Transverse colon (tissue), 4 donors: Measurements from ENCODE around the gene DIAPH3. TPM values are rescaled to one million over a fixed set of nuclear protein-coding genes. Genes with fewer than 3 reads are reported as not detected.

Experiments used
- DNase-seq: peaks from one replicate; pipeline ENCODE4 v3.0.0-alpha.2; 2019
- H3K27ac ChIP-seq, 4 donors: fragments of 200-600 bp; sonication (generic); 2 replicates each; pipeline ENCODE4 v1.5.1; 2016 to 2018; ENCODE audit warnings: inconsistent platforms in 4 of 4
- H3K27me3 ChIP-seq: fragments of 200-600 bp; sonication (generic); 2 replicates; pipeline ENCODE4 v1.5.1; 2017; ENCODE audit warnings: inconsistent platforms
- H3K36me3 ChIP-seq, 4 donors: fragments of 200-600 bp; sonication (generic); 2 replicates each; pipeline ENCODE4 v1.5.1; 2017 to 2019; ENCODE audit warnings: inconsistent platforms in 4 of 4
- H3K4me1 ChIP-seq, 4 donors: fragments of 200-600 bp; sonication (generic); 2 replicates each; pipeline ENCODE4 v1.5.1; 2017 to 2020; ENCODE audit warnings: inconsistent platforms in 4 of 4
- H3K4me3 ChIP-seq, 4 donors: fragments of 200-600 bp; sonication (generic); 1 replicate in 1 of 4; 2 replicates in 3 of 4; pipeline versions ENCODE4 v1.5.1 to v1.6.1; 2017 to 2019; ENCODE audit warnings: inconsistent platforms in 4 of 4
- H3K9me3 ChIP-seq, 2 donors: fragments of 200-600 bp; sonication (generic); 2 replicates each; pipeline ENCODE4 v1.5.1; 2017 to 2019; ENCODE audit warnings: inconsistent platforms in 2 of 2
- CTCF ChIP-seq, 5 experiments: fragments of 200-600 bp in 3 of 5; fragments of 450-650 bp in 2 of 5; sonication (generic) in 3 of 5; IDR thresholded peaks; 1 replicate in 2 of 5; 2 replicates in 3 of 5; pipeline ENCODE4 v1.5.1; 2016 to 2017; ENCODE audit warnings: antibody characterized with exemption in 5 of 5, inconsistent platforms in 3 of 5, mild to moderate bottlenecking in 2 of 5, moderate library complexity in 1 of 5
- EP300 ChIP-seq: sonication (generic); formaldehyde crosslinking; IDR thresholded peaks from one replicate; pipeline ENCODE4 v1.6.1; 2017; ENCODE audit warnings: antibody characterized with exemption, low read depth
- POLR2A ChIP-seq: fragments of 450-650 bp; IDR thresholded peaks from one replicate; pipeline ENCODE4 v1.6.1; 2016; ENCODE audit warnings: antibody characterized with exemption, mild to moderate bottlenecking, moderate library complexity
- POLR2AphosphoS5 ChIP-seq, 3 donors: sonication (generic); formaldehyde crosslinking; IDR thresholded peaks; one replicate each; pipeline ENCODE4 v1.6.1; 2016; ENCODE audit warnings: antibody characterized with exemption in 3 of 3
- WGBS, 2 donors: methylation state at CpG; one replicate each; pipeline ENCODE4 v1.1.5; 2018; ENCODE audit warnings: low coverage in 1 of 2; 5-methylcytosine and 5-hydroxymethylcytosine counted together
- in situ Hi-C, 4 donors: fragments of 200-750 bp; cut with MboI; loops; one replicate each; pipeline versions ENCODE4 v1.15.0 to v1.15.1; 2017; ENCODE audit warnings: low sequenced_read_pairs in 3 of 4, low pct_ligation_motif_present in 1 of 4, low pct_unique_long_range_greater_than_20kb in 1 of 4
- intact Hi-C: fragments of 100-400 bp; cut with DNase I; formaldehyde crosslinking; loops from one replicate; pipeline ENCODE4 v1.15.1; 2023; ENCODE audit warnings: low total_unique reads
- total RNA-seq, 4 donors: library from RNA; depleted of rRNA; stranded (reverse); fragments of >200 nt; gene quantifications; one replicate each; pipeline ENCODE4 v1.1.0, GENCODE V29; 2016

DIAPH3 gene
- total RNA-seq, 4 donors from 2014 or later, result 0.95 to 1.6 (median 1.2) TPM

- intact Hi-C loops (no loop called here), in situ Hi-C loops (no loop called here)
- Histone ChIP-seq H3K4me3 (no peak overlapping the region), H3K36me3 (no peaks in the 10 kb centered on the region), H3K27me3 (no peaks in the 10 kb centered on the region), H3K27ac (no peak overlapping the region), H3K9me3 (no peaks in the 10 kb centered on the region), H3K4me1 (no peaks in the 10 kb centered on the region)
- no peak for DNase-seq
- WGBS, 2 donors, result 65 to 68% methylated on average over 4 to 7 of the region's 7 CpGs
- TF ChIP-seq CTCF (IDR thresholded peaks at IDR 0.05) (no peak), POLR2AphosphoS5 (IDR thresholded peaks at IDR 0.05) (no peak), EP300 (no peak), POLR2A (no peak)
Observed at GRCh38 chr13:59750860-59751259, 412.9 kb downstream of the DIAPH3 start.

- no peak overlapping the region for H3K27ac ChIP-seq
- H3K27me3 ChIP-seq, result no peaks in the 10 kb centered on the region
- TF ChIP-seq EP300 (no peak), POLR2AphosphoS5 (IDR thresholded peaks at IDR 0.05) (no peak), POLR2A (no peak), CTCF (IDR thresholded peaks at IDR 0.05) (no peak)
- DNase-seq, result no peak
- intact Hi-C loops (no loop called here), in situ Hi-C loops (no loop called here)
- H3K4me1 ChIP-seq, result no peaks in the 10 kb centered on the region
- 84 to 100% methylated on average over 2 to 5 of the region's 5 CpGs for WGBS, 2 donors
- no peaks in the 10 kb centered on the region for H3K9me3 ChIP-seq
- H3K4me3 ChIP-seq, result no peak overlapping the region
- H3K36me3 ChIP-seq, result no peaks in the 10 kb centered on the region
Observed at GRCh38 chr13:59748046-59748445, 415.7 kb downstream of the DIAPH3 start.

DNA sequence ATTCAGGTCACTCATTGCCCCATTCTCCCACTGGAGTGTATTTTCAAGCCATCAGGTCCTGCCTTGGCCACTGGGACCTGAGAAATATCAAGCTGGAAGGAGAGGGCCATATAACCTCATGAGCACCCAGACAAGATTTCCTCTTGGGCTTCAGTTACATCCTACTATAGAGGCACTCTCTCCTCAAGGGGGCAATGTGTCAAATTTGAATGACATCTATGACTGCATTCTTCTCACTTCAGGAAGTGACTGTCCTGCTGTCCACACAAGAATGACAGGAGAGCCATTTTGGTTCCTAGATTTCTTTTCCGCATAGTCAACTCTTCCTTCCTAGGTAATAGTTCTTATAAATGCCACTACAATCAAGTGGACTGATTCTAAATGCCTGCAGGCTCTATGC, 416.2 kb downstream of the DIAPH3 start:
- H3K27ac ChIP-seq, result no peak overlapping the region
- no peaks in the 10 kb centered on the region for H3K4me1 ChIP-seq
- H3K36me3 ChIP-seq, result no peaks in the 10 kb centered on the region
- TF ChIP-seq CTCF (IDR thresholded peaks at IDR 0.05) (no peak), POLR2AphosphoS5 (IDR thresholded peaks at IDR 0.05) (no peak), POLR2A (no peak), EP300 (no peak)
- intact Hi-C loops (no loop called here), in situ Hi-C loops (no loop called here)
- H3K27me3 ChIP-seq, result no peaks in the 10 kb centered on the region
- H3K4me3 ChIP-seq, result no peak overlapping the region
- WGBS, 2 donors, result 100% methylated on average over 1 of the region's 1 CpG
- no peak for DNase-seq
- H3K9me3 ChIP-seq, result no peaks in the 10 kb centered on the region

DNA sequence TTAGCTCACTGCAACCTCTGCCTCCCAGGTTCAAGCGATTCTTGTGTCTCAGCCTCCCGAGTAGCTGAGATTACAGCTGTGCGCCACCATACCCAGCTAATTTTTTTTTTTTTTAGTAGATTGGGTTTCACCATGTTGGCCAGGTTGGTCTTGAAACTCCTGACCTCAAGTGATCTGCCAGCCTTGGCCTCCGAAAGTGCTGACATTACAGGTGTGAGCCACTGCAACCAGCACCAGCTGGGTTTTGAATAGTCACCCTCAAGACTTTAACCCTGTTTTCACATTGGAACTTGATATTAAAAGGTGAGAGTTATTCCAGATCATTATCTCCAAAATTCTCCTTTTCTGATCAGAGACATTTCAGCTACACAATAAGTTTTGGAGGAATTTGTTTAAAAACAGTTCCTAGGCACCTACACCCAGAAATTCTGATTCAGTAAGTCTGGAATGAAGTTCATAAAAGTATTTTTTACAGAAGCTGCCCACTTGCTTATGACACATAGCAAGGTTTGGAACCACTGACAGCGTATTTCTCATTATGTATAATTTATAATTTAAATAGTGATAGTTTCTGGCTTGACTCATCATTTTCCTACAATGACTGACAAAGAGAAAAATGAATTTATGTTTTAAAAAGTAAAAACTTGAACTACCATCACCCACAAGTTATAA, 417.3 kb downstream of the DIAPH3 start:
- in situ Hi-C loops, result no loop called here
- no peaks in the 10 kb centered on the region for H3K36me3 ChIP-seq
- H3K4me3 ChIP-seq, result no peak overlapping the region
- no peaks in the 10 kb centered on the region for H3K9me3 ChIP-seq
- DNase-seq, result peak; percentile 23
- H3K27ac ChIP-seq, result no peak overlapping the region
- 77 to 80% methylated on average over 5 of the region's 5 CpGs for WGBS, 2 donors
- no peaks in the 10 kb centered on the region for H3K4me1 ChIP-seq
- intact Hi-C loops, result no loop called here
- H3K27me3 ChIP-seq, result no peaks in the 10 kb centered on the region
- TF ChIP-seq CTCF (IDR thresholded peaks at IDR 0.05), result no peak
- TF ChIP-seq POLR2AphosphoS5 (IDR thresholded peaks at IDR 0.05), result no peak
- TF ChIP-seq POLR2A, result no peak
- TF ChIP-seq EP300, result no peak
